GM23248 (cell line): ENCODE measurements around the gene ZNF519. TPM values are rescaled to one million over a fixed set of nuclear protein-coding genes. Genes with fewer than 3 reads are reported as not detected.

ENCODE experiments used
- DNase-seq: peaks from one replicate; pipeline ENCODE4 v3.0.0-alpha.2; 2015
- H2AFZ ChIP-seq: fragments of 200-600 bp; sonication (generic); 2 replicates; pipeline ENCODE4 v1.6.1; 2016; ENCODE audit warnings: antibody characterized with exemption
- H3F3A ChIP-seq: fragments of 200-600 bp; sonication (generic); 2 replicates; pipeline ENCODE4 v1.6.1; 2016; ENCODE audit warnings: mild to moderate bottlenecking, antibody characterized with exemption, mixed run types; ENCODE audit not compliant: insufficient read depth
- H3K27ac ChIP-seq: fragments of 200-600 bp; sonication (generic); 2 replicates; pipeline ENCODE4 v1.5.1; 2016; ENCODE audit warnings: mild to moderate bottlenecking
- H3K27me3 ChIP-seq: fragments of 200-600 bp; sonication (generic); replicated peaks from 2 replicates; pipeline ENCODE4 v1.6.1; 2016; ENCODE audit warnings: mild to moderate bottlenecking; ENCODE audit not compliant: insufficient read depth
- H3K36me3 ChIP-seq: fragments of 200-600 bp; sonication (generic); 2 replicates; pipeline ENCODE4 v1.6.1; 2016; ENCODE audit warnings: low read depth, mild to moderate bottlenecking
- H3K4me1 ChIP-seq: fragments of 200-600 bp; sonication (generic); 2 replicates; pipeline ENCODE4 v1.6.1; 2016; ENCODE audit warnings: mild to moderate bottlenecking; ENCODE audit not compliant: insufficient read depth
- H3K4me2 ChIP-seq: fragments of 200-600 bp; sonication (generic); one replicate; pipeline ENCODE4 v1.6.1; 2016; ENCODE audit warnings: mild to moderate bottlenecking; ENCODE audit not compliant: unreplicated experiment
- H3K4me3 ChIP-seq: fragments of 200-600 bp; sonication (generic); 2 replicates; pipeline ENCODE4 v1.5.1; 2016; ENCODE audit warnings: mild to moderate bottlenecking
- H3K79me2 ChIP-seq: fragments of 200-600 bp; sonication (generic); 2 replicates; pipeline ENCODE4 v1.6.1; 2016; ENCODE audit warnings: mild to moderate bottlenecking; ENCODE audit not compliant: insufficient read depth
- H3K9ac ChIP-seq: fragments of 200-600 bp; sonication (generic); 2 replicates; pipeline ENCODE4 v1.6.1; 2016; ENCODE audit warnings: mild to moderate bottlenecking
- H3K9me2 ChIP-seq: fragments of 200-600 bp; sonication (generic); 2 replicates; pipeline ENCODE4 v1.6.1; 2016; ENCODE audit warnings: mixed run types, mild to moderate bottlenecking, moderate library complexity; ENCODE audit not compliant: insufficient read depth
- H3K9me3 ChIP-seq: fragments of 200-600 bp; sonication (generic); one replicate; pipeline ENCODE4 v1.6.1; 2017; ENCODE audit warnings: low read depth
- H4K20me1 ChIP-seq: fragments of 200-600 bp; sonication (generic); 2 replicates; pipeline ENCODE4 v1.6.0; 2016; ENCODE audit not compliant: insufficient read depth
- EZH2 ChIP-seq: fragments of 200-600 bp; sonication (generic); IDR thresholded peaks from 2 replicates; pipeline ENCODE4 v1.6.1; 2018; ENCODE audit warnings: antibody characterized with exemption, mild to moderate bottlenecking; ENCODE audit not compliant: insufficient read depth, poor library complexity, severe bottlenecking
- EZH2phosphoT487 ChIP-seq: fragments of 200-600 bp; sonication (generic); IDR thresholded peaks from 2 replicates; pipeline ENCODE4 v1.6.1; 2018; ENCODE audit warnings: antibody characterized with exemption, moderate library complexity, mild to moderate bottlenecking, low read depth; ENCODE audit not compliant: insufficient read depth
- WGBS, 2 experiments: methylation state at CpG; one replicate each; pipeline ENCODE4 v1.1.6; 2015 to 2017; ENCODE audit warnings: low lambda C conversion rate in 2 of 2, low coverage in 1 of 2; ENCODE audit errors: missing lambda C conversion rate in 2 of 2; 5-methylcytosine and 5-hydroxymethylcytosine counted together
- in situ Hi-C: fragments of 300-500 bp; cut with MboI; formaldehyde crosslinking; loops from 2 replicates; pipeline ENCODE4 v1.15.0; 2020
- polyA plus RNA-seq: library from polyadenylated mRNA; unstranded; fragments of >200 nt; fragmentation: Nextera tagmentation; extraction: Ambion mirVana; gene quantifications from 2 replicates; pipeline ENCODE4 v1.2.1, GENCODE V29; 2016
- total RNA-seq: library from RNA; depleted of rRNA; stranded (reverse); fragments of >200 nt; shearing (Covaris generic); gene quantifications from 2 replicates; pipeline ENCODE4 v1.2.3, GENCODE V29; 2014

The ZNF519 gene
- total and polyA plus RNA-seq, 2 experiments from 2014 or later, result 1.1 to 2.1 TPM

GRCh38 chr18:14086458-14087231 is 45.6 kb downstream of the ZNF519 start:
- TF ChIP-seq EZH2, result no peak
- no peak for TF ChIP-seq EZH2phosphoT487
- Histone ChIP-seq H3K4me1 (no peaks in the 10 kb centered on the region), H3K79me2 (no peaks in the 10 kb centered on the region), H3K9me2 (no peaks in the 10 kb centered on the region), H3K27me3 (no peaks in the 10 kb centered on the region), H3K36me3 (no peaks in the 10 kb centered on the region), H3K4me3 (no peak overlapping the region), H3K9me3 (no peaks in the 10 kb centered on the region), H3F3A (no peaks in the 10 kb centered on the region), H4K20me1 (no peaks in the 10 kb centered on the region), H3K27ac (no peak overlapping the region), H3K9ac (no peak overlapping the region), H2AFZ (peak overlapping the region; percentile 52), H3K4me2 (no peak overlapping the region)
- WGBS, 2 experiments, result 34 to 36% methylated on average over 9 of the region's 9 CpGs
- in situ Hi-C loops, result loop anchor here (5.0 kb wide), 1 partner anchor 259 kb away; no protein-coding TSS in a partner anchor
- peak; percentile 72 for DNase-seq

GRCh38 chr18:14085770-14086457 is 46.3 kb downstream of the ZNF519 start:
- H3K79me2 ChIP-seq, result no peaks in the 10 kb centered on the region
- in situ Hi-C loops, result loop anchor here (5.0 kb wide), 1 partner anchor 259 kb away; no protein-coding TSS in a partner anchor
- H3K4me3 ChIP-seq, result no peak overlapping the region
- DNase-seq, result no peak
- no peaks in the 10 kb centered on the region for H3K9me3 ChIP-seq
- H4K20me1 ChIP-seq, result no peaks in the 10 kb centered on the region
- TF ChIP-seq EZH2phosphoT487 (no peak), EZH2 (no peak)
- WGBS, 2 experiments, result 57 to 60% methylated on average over 9 of the region's 9 CpGs
- H3K9me2 ChIP-seq, result no peaks in the 10 kb centered on the region
- H3K27me3 ChIP-seq, result no peaks in the 10 kb centered on the region
- no peaks in the 10 kb centered on the region for H3F3A ChIP-seq
- peak overlapping the region; percentile 52 for H2AFZ ChIP-seq
- no peak overlapping the region for H3K9ac ChIP-seq
- H3K27ac ChIP-seq, result no peak overlapping the region
- no peaks in the 10 kb centered on the region for H3K4me1 ChIP-seq
- H3K4me2 ChIP-seq, result no peak overlapping the region
- H3K36me3 ChIP-seq, result no peaks in the 10 kb centered on the region

- H2AFZ ChIP-seq, result no peak overlapping the region
- H3K9ac ChIP-seq, result no peak overlapping the region
- no peaks in the 10 kb centered on the region for H3K4me1 ChIP-seq
- no peak for DNase-seq
- no peak overlapping the region for H3K27ac ChIP-seq
- in situ Hi-C loops, result no loop called here
- no peaks in the 10 kb centered on the region for H4K20me1 ChIP-seq
- H3K4me2 ChIP-seq, result no peak overlapping the region
- H3K9me2 ChIP-seq, result no peaks in the 10 kb centered on the region
- no peaks in the 10 kb centered on the region for H3K79me2 ChIP-seq
- H3K36me3 ChIP-seq, result no peaks in the 10 kb centered on the region
- 100% methylated on average over 3 of the region's 3 CpGs for WGBS, 2 experiments
- H3K9me3 ChIP-seq, result no peaks in the 10 kb centered on the region
- H3K27me3 ChIP-seq, result no peaks in the 10 kb centered on the region
- H3K4me3 ChIP-seq, result no peak overlapping the region
- H3F3A ChIP-seq, result no peaks in the 10 kb centered on the region
- TF ChIP-seq EZH2phosphoT487 (no peak), EZH2 (no peak)
Measured at GRCh38 chr18:14075196-14075595, 57.0 kb downstream of the ZNF519 start.

GRCh38 chr18:14074187-14074586 is 58.0 kb downstream of the ZNF519 start:
- in situ Hi-C loops, result no loop called here
- no peaks in the 10 kb centered on the region for H3F3A ChIP-seq
- no peaks in the 10 kb centered on the region for H3K4me1 ChIP-seq
- no peaks in the 10 kb centered on the region for H4K20me1 ChIP-seq
- H3K4me3 ChIP-seq, result no peak overlapping the region
- H3K27me3 ChIP-seq, result no peaks in the 10 kb centered on the region
- H3K36me3 ChIP-seq, result no peaks in the 10 kb centered on the region
- H3K9me3 ChIP-seq, result no peaks in the 10 kb centered on the region
- no peak overlapping the region for H2AFZ ChIP-seq
- no peak overlapping the region for H3K27ac ChIP-seq
- no peaks in the 10 kb centered on the region for H3K9me2 ChIP-seq
- no peak for TF ChIP-seq EZH2
- no peak for TF ChIP-seq EZH2phosphoT487
- H3K4me2 ChIP-seq, result no peak overlapping the region
- no peak for DNase-seq
- 93 to 99% methylated on average over 5 of the region's 5 CpGs for WGBS, 2 experiments
- no peaks in the 10 kb centered on the region for H3K79me2 ChIP-seq
- H3K9ac ChIP-seq, result no peak overlapping the region
